Measurements from ENCODE around the gene TBX6.
"Not testable (repeated sequence)": the region's sequence is repeated elsewhere in the genome, so short reads cannot be mapped to it uniquely, and the experiment has no call there.

Gene TBX6

GRCh38 chr16:30065943-30066760 is 25.6 kb downstream of the TBX6 start:
- no peak for FAIRE-seq

DNA sequence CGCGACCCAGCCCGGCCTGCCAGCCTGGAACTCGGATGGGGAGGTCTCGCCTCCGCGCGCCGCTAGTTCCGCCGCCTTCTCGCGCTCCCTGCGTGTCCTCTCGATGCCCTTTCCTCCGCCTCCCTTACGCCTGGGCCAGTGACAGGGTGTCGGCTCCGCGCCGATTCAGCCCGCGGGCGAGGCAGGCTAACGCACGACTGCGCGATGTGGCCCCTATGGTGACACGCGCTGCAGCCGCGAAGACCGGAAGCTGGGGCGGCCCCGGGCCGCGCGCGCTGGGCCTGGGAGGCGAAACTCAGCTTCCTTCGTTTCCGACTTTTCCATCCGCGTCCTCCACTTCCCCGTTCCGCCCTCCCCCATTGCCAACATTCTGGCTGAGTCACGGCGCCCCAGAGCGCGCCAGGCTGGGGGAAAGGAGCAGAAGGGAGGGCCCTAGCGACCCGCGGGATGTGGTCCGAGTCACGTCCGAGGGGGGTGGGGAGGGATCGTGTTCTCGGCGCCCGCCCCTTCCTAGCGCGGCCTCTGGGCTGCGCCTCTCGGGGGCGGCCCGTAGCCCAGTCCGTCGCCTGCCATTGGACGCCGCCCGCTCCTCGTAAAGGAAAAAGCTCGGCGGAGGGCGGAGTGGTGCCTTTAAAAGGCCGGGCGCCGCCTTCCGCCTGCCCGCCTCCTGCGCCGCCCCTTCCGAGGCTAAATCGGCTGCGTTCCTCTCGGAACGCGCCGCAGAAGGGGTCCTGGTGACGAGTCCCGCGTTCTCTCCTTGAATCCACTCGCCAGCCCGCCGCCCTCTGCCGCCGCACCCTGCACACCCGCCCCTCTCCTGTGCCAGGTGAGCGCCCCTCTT is 26.4 kb downstream of the TBX6 start, which contains the start of gene ALDOA:
Gene ALDOA (plus strand): TSS at position 659 of the 841 bp plus-strand sequence. CDS start 1,138 bp downstream, outside the sequence.
- FAIRE-seq: peak; percentile 80

DNA sequence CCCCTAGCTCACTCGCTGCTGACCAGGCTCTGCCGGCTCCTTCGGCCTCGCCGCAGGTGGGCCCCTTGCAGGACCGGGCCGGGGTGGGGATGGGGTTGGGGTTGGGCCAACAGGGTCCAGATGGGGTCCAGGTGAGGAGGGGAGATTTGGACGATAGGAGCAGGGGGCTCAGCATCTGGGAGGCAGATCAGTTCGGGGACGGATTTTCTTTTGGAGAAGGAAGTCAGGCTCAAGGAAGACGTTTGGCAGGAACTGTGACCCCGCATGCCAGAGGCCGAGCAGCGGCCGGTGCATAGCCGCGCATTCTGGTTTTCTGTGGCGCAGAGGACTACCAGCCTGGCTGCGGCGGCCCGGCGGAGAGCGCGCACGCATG is 27.0 kb downstream of the TBX6 start:
- FAIRE-seq: no peak

DNA sequence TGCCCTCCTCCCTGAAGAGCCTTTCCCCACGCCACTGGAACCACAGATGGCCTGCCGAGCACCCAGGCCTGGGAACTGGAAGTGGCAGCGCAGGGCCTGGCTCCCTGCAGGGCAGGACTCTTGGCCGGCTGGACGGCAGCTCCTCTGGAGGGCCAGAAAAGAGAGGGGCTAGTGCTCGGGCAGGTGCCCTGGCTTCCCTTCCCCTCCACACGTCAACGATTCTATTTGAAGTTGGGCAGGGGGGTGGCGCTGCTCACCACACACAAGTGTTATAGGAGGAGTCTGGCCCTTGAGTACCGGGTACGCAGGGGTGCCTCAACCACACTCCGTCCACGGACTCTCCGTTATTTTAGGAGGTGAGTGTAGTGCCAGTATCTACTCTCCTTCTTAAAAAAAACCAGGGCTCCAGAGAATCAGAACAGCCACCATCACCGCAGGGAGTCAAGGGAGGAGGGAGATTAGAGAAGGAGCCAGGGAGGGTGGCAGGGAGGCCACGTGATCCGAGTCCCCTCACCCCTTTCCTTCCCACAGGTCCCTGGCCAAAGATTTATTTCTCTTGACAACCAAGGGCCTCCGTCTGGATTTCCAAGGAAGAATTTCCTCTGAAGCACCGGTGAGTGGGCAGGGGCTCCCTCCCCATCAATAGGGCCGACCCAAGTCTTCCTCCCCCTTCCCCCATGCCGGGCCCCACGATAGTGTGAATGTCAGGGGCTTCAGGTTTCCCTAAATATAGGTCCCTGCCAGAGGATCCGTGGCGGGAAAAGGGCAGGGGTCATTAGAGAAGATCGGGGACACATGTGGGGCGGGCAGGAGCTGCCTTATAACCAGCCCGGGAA is 27.6 kb downstream of the TBX6 start:
- no peak for FAIRE-seq

DNA sequence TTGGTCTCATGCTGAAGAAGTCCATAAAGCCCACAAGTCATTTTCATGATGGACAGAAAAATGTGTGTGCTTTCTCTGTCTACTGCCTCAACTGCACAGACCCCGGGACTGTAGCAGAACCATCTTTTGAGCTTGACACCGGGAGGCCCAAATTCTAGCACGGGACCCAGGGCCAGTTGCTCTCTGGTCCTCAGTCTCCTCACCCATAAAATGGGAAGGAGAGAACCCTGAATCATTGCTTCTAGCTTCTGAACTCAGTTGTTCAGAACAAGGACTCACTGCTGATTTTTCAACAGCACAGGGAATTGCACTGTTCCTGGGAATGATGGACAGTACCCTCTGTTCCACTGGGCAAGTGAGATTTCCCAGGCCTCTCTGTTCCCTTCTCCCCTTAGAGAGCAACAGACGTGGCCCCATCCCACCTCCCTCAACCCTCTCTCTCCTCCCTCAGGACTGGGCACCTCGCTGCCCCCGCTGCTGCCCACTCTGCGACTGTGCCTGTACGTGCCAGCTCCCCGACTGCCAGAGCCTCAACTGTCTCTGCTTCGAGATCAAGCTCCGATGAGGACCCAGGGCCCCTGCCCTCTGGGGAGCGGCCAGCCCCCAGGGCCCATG is 28.3 kb downstream of the TBX6 start:
- FAIRE-seq: no peak

GRCh38 chr16:30060836-30061554 is 30.7 kb downstream of the TBX6 start:
- FAIRE-seq: no peak

- FAIRE-seq: no peak
Observed at GRCh38 chr16:30060346-30060745, 31.4 kb downstream of the TBX6 start.

DNA sequence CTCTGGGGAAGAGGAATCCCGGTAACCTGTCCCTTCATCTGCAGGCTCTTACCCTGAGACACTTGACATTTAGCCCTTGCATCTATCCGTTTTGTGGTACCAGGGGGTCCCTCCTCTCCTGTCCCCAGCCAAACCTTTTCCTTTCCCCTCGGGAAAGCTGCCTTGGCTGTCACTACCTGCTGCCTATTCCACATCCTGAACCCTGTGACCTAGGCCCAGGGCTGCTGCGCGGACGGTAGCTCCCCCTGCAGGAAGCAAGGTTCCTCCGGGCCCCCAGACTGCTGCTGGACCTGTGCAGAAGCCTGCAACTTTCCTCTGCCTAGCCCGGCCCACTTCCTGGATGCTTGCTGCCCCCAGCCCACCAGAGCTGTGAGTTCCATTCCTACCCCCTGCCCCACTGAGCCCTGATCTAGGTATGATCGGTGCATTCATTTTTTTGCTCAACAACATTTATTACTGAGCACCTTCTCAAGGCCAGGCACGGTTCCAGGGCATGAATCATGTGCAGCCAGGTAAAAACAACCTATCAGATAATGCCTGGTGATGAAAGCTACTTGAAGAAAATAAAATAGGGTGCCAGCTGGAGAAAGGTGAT is 36.7 kb downstream of the TBX6 start:
- no peak for FAIRE-seq

GRCh38 chr16:30054451-30054850 is 37.3 kb downstream of the TBX6 start:
- FAIRE-seq: no peak

GRCh38 chr16:30053376-30054015 is 38.2 kb downstream of the TBX6 start:
- FAIRE-seq: no peak

- FAIRE-seq: no peak
Observed at GRCh38 chr16:30052671-30053372, 38.9 kb downstream of the TBX6 start.

DNA sequence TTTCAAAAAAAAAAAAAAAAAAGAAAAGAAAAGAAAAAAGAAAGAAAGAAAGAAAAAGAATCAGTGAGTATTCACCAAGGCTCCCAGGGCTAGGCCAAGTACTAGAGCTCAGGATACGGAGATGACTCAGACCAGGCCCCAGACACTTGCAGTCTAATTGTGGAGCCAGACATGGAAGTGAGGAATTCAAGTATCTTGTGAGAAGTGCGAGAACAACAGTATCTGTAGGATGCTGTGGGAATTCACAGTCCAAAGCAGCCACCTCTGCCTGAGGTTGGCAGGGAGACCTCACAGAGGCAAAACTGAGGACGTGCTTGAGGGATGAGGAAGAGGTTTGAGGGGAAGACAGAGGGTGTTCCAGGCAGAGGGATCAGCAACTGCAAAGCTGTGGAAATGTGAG is 40.2 kb downstream of the TBX6 start:
- FAIRE-seq: no peak

GRCh38 chr16:30049871-30050270 is 41.9 kb downstream of the TBX6 start:
- FAIRE-seq: no peak

DNA sequence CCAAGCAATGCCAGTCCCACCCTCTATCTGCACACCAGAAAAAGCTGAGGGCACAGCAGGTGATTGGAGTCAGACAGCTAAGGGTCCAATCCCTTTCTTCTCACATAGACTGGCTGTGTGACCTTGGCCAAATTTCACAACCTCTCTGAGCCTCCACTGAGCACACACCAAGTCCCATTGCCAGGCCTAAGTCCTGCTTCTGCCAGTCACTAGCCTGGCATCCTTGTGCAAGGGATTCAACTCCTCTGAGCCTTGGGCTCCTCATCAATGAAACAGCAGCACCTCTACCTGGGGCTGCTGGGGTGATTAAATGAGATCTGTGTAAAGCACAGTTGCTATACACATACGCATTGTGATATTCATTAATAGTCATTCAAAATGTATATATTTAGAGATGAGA is 45.1 kb downstream of the TBX6 start:
- no peak for FAIRE-seq

DNA sequence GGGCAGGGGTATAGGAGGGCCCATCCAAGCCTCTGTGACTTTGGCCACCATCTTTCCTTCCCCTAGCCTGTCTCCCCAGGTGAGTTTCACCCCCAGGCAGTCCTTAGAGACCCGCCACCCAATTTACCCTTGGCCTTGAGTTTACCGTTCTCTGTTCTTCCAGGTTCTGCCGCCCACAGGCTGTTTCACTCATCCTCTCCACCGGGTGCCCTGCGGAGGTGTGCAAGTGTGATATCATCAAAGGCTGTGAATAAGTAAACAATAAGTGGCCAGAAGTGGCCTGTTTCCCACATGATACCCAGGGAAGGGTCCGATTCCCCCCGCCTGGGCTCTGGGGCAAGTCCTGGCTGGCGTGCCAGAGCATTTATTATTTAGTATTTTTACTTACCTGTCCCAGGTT is 45.5 kb downstream of the TBX6 start:
- FAIRE-seq: no peak

GRCh38 chr16:30041841-30042240 is 49.9 kb downstream of the TBX6 start:
- peak; percentile 96 for FAIRE-seq

DNA sequence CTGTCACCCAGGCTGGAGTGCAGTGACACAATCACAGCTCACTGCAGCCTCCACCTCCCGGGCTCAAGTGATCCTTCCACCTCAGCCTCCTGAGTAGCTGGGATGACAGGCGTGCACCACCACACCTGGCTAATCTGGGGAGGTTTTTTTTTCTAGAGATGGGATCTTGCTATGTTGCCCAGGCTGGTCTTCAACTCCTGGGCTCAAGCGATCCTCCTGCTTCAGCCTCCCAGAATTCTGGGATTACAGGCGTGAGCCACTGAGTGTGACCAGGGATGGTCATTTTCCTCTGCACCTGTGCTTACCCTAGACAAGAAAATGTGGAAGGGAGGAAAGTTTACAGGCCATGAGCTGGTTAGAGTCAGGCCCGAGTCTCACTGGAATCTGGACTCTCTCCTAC is 51.0 kb downstream of the TBX6 start:
- FAIRE-seq: not testable (repeated sequence)

DNA sequence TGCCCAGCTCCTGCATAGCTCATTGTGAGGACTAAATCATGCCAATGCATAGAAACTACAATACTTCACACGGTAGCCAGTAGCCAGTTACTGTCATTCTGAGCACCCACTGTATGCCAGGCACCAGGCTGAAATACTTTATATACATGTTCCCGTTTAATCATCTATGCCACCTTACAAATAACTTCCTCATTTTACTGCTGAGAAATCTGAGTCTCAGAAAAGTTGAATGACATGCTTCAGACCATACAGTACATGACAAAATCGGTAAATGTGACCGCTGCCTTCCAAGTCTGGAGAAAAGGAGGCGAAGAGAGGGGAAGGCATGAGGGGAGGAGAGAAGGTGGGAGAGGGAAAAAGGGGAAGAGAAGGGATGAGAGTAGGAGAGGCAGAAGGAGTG is 51.5 kb downstream of the TBX6 start:
- no peak for FAIRE-seq

All from A204.1 (cell line).